HUES6 (cell line): Measurements from ENCODE around the gene SNRK.

Source experiments
- H3K27ac ChIP-seq: 2 replicates; pipeline ENCODE4 v1.7.0; 2013; ENCODE audit warnings: low read depth, mild to moderate bottlenecking, low read length, inconsistent platforms
- H3K27me3 ChIP-seq: 2 replicates; pipeline ENCODE4 v1.6.1; 2013; ENCODE audit warnings: low read length; ENCODE audit not compliant: control insufficient read depth, insufficient read depth
- H3K36me3 ChIP-seq: 2 replicates; pipeline ENCODE4 v1.6.1; 2013; ENCODE audit warnings: low read length; ENCODE audit not compliant: control insufficient read depth, insufficient read depth
- H3K4me1 ChIP-seq: 2 replicates; pipeline ENCODE4 v1.6.1; 2013; ENCODE audit warnings: low read length; ENCODE audit not compliant: control insufficient read depth, insufficient read depth
- H3K4me3 ChIP-seq: 2 replicates; pipeline ENCODE4 v1.5.1; 2013; ENCODE audit warnings: low read depth, low read length
- H3K9ac ChIP-seq: one replicate; pipeline ENCODE4 v1.6.1; 2013; ENCODE audit warnings: mild to moderate bottlenecking, low read length
- H3K9me3 ChIP-seq: 2 replicates; pipeline ENCODE4 v1.6.1; 2013; ENCODE audit warnings: low read depth, low read length; ENCODE audit not compliant: control insufficient read depth, insufficient read depth

Gene SNRK

DNA sequence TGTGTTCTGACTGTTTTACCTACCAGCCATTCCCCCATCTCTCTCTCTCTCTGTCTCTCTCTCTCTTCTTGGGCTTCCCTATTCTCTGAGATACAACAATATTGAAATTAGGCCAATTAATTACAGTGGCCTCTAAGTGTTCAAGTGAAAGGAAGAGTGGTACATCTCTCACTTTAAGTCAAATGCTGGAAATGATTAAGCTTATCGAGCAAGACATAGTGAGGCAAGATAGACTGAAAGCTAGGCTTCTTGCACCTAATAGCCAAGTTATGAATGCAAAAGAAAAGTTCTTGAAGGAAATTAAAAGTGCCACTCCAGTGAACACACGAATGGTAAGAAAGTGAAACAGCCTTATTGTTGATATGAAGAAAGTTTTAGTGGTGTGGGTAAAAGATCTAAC is 21.3 kb downstream of the SNRK start:
- Histone ChIP-seq H3K9me3 (no peaks in the 10 kb centered on the region), H3K9ac (no peak overlapping the region), H3K4me1 (no peaks in the 10 kb centered on the region), H3K27me3 (no peaks in the 10 kb centered on the region), H3K36me3 (peaks cover 20% of the 10 kb centered on the region), H3K4me3 (no peak overlapping the region), H3K27ac (no peak overlapping the region)

DNA sequence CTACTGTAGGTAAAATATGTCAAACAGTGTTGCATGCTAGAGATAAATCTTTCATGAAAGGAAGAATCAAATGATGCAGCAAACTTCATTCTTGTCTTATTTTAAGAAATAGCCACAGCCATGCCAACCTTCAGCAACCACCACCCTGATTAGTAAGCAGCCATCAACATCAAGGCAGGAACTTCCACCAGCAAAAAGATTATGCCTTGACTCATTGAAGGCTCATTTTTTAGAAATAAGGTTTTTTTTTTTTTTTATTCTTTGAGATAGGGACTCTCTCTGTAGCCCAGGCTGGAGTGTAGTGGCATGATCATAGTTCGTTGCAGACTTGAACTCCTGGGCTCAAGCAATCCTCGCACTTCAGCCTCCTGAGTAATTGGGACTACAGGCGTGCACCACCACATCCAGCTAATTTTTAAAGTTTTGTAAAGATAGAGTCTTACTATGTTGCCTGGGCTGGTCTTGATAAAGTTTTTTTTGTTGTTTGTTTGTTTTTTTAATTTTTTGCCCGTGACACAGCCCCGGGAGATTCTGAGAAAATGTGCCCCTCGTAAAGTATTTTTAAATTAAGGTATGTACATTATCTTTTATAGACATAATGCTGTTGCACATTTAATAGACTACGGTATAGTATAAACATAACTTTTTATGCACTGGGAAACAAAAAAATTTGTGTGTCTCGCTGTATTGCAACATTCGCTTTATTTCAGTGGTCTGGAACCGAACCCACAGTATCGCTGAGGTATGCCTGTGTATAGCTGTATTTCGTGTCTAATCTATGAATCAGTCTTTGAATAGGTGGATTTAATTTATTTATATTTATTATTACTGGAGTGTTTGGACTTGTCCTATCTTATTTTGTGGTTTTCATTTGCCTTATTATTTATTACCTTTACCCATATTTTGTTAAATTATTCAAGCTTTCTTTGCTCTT is 23.3 kb downstream of the SNRK start:
- Histone ChIP-seq H3K27ac (no peak overlapping the region), H3K4me3 (no peak overlapping the region), H3K9me3 (no peaks in the 10 kb centered on the region), H3K9ac (no peak overlapping the region), H3K27me3 (no peaks in the 10 kb centered on the region), H3K36me3 (0 out of 2 replicates have a peak, but pooled peaks cover 4% of the 10 kb centered on the region), H3K4me1 (no peaks in the 10 kb centered on the region)

DNA sequence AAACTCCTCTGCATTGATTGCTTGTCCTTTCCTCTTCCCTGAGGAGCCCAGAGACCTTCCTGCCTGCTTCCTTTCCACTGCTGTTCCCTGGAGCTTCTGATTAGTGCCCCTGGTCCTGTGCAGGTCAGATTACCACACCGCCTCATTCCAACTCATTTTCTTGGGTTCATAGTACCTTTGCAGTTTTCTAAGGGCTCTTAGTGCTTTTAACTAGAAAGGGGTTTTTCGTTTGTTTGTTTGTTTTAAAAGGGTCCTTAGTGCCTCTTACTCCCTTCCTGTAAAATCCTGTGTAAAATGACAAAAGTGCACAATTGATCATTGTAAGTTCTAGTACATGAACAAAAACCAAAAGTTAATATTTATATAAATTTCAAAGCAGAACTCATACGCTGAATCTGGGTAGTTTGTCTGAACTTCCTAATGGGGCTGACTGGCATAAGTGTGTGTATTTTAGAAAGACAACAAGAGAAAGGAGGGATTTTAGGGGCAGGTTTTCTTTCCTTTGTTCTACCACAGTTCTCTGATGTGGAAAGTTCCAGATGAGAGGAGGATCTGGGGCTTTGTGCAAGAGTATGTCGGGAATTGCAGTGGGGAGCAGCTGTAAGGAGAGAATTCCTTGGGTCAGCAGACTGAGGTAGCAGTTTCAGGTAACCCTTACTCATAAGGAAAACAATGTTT is 30.6 kb downstream of the SNRK start:
- no peak overlapping the region for H3K27ac ChIP-seq
- no peaks in the 10 kb centered on the region for H3K27me3 ChIP-seq
- H3K36me3 ChIP-seq = 0 out of 2 replicates have a peak, but pooled peaks cover 4% of the 10 kb centered on the region
- H3K4me1 ChIP-seq = peaks cover 12% of the 10 kb centered on the region
- no peak overlapping the region for H3K9ac ChIP-seq
- no peak overlapping the region for H3K4me3 ChIP-seq
- no peaks in the 10 kb centered on the region for H3K9me3 ChIP-seq

DNA sequence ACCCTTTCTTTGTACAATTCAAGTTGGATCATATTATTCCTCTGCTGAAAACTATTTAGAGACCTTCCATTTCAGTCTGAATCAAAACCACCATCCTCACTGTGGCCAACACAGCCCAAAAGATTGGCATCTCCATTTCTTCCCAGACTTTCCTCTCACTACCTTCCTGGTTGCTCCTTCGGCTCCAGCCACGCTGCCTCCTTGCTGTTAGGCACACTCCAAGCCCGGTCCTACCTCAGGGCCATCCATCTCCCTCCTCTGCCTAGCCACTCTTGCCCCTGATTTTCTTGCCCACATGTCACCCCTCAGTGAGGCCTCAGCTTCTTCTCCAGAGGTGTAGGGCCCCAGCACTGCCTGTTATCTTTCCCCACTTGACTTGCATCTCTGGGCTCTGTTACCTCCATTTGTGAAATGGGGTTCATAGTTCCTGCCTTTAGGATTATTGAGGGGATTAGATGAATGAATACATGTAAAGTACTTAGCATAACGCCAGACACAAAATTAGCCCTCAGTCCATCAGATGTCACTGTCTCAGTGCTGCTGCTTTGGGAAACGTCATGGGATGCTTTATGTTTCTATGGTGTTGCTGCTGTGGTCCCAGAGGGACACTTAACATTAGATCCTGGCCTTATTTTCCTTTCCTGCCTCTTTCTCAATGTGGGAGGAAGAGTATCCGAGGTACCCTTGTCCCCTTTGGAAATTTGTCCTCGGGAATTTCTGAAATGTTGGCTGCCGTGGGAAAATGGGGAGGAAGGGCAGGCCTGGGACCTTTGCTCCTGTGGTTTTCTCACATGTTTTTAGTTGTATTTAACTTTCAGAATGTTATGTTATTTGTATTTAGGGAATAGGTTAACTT is 31.3 kb downstream of the SNRK start:
- H3K36me3 ChIP-seq = no peaks in the 10 kb centered on the region
- H3K4me3 ChIP-seq = no peak overlapping the region
- no peak overlapping the region for H3K27ac ChIP-seq
- peaks cover 12% of the 10 kb centered on the region for H3K4me1 ChIP-seq
- H3K9ac ChIP-seq = no peak overlapping the region
- H3K27me3 ChIP-seq = no peaks in the 10 kb centered on the region
- no peaks in the 10 kb centered on the region for H3K9me3 ChIP-seq

DNA sequence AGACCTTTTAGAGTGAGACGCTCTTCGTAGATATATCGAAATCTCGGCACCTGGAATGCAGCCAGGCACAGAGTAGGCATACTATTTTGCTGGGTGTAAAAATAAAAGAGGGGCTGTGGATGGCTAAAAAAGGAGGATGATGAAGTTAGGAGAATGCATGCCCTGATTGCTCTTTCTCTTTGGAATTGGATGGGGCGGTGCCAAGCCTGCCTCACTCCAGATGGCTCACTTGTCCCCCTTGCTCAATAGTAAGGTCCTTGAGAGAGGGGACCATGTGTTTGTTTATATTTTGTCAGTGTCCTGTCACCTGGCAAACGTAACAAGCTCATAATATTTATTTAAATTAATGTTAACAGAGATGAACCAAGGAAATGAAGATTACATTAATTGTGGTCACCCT is 33.0 kb downstream of the SNRK start:
- H3K9me3 ChIP-seq = peaks cover 3% of the 10 kb centered on the region; the same call in 1 of the 2 replicates
- H3K27me3 ChIP-seq = no peaks in the 10 kb centered on the region
- H3K9ac ChIP-seq = no peak overlapping the region
- no peak overlapping the region for H3K4me3 ChIP-seq
- H3K27ac ChIP-seq = no peak overlapping the region
- H3K36me3 ChIP-seq = no peaks in the 10 kb centered on the region
- H3K4me1 ChIP-seq = peaks cover 12% of the 10 kb centered on the region

DNA sequence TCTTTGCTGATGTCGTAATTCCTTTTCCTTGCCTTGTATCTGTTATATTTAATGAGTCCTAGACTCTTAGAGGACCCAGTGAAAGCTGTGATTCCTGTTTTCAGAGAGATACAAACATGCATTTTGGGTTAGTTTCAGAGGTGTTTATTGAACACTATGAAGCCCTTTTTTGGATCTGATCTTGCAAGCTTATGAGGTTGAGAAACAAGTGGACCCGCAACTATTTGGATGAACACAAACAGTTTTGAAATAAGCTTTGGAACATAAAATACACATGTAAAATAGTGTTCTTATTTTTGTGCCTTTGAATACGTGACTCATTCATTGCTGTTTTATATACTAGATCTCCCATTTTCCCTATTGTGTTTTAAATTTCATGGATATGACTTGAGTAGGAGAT is 33.5 kb downstream of the SNRK start:
- Histone ChIP-seq H3K4me3 (no peak overlapping the region), H3K9ac (no peak overlapping the region), H3K9me3 (peaks cover 3% of the 10 kb centered on the region; the same call in 1 of the 2 replicates), H3K27ac (no peak overlapping the region), H3K4me1 (peaks cover 12% of the 10 kb centered on the region), H3K36me3 (no peaks in the 10 kb centered on the region), H3K27me3 (no peaks in the 10 kb centered on the region)

DNA sequence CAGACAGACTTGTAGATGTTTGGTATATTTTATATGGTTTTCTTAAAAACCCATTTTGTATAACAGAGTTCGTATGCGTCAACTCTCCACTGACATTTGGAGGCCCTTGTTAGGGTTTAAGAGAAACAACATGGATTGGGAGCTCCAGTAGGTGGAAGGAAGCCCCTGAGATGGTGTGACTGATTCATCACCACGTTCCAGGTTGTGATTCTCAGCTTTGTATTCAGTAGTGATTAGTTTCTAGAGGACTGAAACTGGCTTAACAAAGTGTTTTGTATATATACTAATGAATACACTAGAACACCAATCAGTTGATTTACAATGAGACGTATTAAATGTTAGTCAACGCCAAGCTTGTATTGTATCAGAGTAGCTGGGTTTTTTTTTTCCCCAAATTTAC is 33.9 kb downstream of the SNRK start:
- Histone ChIP-seq H3K27me3 (no peaks in the 10 kb centered on the region), H3K4me1 (peaks cover 12% of the 10 kb centered on the region), H3K9me3 (peaks cover 3% of the 10 kb centered on the region; the same call in 1 of the 2 replicates), H3K27ac (no peak overlapping the region), H3K4me3 (no peak overlapping the region), H3K36me3 (no peaks in the 10 kb centered on the region), H3K9ac (no peak overlapping the region)

DNA sequence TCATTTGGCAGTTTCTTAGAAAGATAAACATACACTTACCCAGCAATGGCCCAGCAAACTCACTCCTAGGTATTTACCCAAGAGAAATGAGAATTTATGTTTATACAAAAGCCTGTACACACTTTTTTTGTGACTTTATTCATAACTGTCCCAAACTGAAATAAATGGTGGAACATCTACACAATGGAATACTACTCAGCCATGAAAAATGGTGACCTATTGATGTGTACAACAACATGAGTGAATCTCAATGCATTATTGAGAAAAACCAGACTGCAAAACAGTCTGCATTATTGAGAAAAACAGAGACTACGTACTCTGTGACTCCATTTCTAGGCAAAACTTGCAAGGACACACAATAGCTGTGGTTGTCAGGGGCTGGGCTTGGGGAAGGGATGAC is 37.2 kb downstream of the SNRK start:
- H3K27me3 ChIP-seq = no peaks in the 10 kb centered on the region
- H3K4me1 ChIP-seq = no peaks in the 10 kb centered on the region

DNA sequence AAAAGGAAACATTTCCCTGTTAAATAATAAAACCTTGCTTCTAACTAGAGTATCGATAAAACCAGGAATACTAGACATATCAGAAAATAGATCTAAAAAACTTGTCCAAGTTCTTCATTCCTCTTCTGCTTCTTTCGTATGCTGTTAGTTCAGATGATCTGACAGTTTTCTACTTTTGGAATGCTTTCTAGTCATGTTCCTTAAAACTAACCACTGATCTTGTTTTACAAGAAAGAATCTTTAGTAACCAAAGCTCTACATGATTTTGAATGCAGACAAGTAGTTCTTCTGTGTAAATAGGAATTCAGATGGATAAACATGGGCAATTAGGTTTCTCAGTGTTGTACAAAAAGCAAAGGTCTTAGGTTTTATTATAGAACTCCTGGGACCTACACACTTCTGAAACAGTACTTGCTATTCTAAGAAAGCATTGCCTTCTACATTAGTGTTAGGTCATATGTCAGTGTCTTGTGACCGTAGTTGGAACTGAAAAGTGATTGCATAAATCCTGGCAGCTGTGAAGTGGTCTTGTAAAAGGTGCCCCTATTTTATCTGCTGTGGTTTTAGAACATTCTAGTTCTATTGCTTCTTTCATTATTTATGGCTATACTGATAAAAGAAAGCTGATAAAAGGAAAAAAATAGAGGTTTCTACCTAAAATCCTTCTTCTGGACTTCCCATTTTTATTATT is 40.7 kb downstream of the SNRK start:
- Histone ChIP-seq H3K4me1 (no peaks in the 10 kb centered on the region), H3K4me3 (no peak overlapping the region), H3K9ac (no peak overlapping the region)

More for the DNA sequence above, 37.2 kb downstream of the SNRK start:
- peaks cover 3% of the 10 kb centered on the region; the same call in 1 of the 2 replicates for H3K9me3 ChIP-seq
- no peak overlapping the region for H3K27ac ChIP-seq
- H3K9ac ChIP-seq = no peak overlapping the region
- no peaks in the 10 kb centered on the region for H3K36me3 ChIP-seq
- no peak overlapping the region for H3K4me3 ChIP-seq

DNA sequence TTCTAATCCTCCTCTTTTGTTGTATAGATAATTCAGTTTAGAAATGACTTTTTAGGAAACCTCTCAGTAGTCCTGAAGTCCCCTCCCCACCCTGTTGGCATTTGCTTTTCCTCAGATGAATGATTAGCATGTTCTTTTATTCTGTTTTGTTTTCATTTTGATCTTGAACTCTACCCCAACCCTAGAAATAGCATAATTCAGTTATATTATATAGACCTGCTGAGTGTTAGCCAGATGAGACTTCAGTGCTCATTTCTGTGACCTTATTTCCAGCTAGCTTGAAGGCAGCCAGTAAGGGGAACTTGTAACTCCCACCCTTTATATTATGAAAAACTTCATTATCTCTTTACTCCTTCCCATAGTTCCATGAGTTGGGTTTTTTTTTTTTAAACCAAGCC is 41.2 kb downstream of the SNRK start:
- H3K9me3 ChIP-seq = peaks cover 3% of the 10 kb centered on the region; the same call in 1 of the 2 replicates
- H3K9ac ChIP-seq = no peak overlapping the region
- H3K27ac ChIP-seq = no peak overlapping the region
- H3K36me3 ChIP-seq = no peaks in the 10 kb centered on the region
- H3K27me3 ChIP-seq = no peaks in the 10 kb centered on the region
- no peak overlapping the region for H3K4me3 ChIP-seq
- H3K4me1 ChIP-seq = no peaks in the 10 kb centered on the region

More for the DNA sequence above, 40.7 kb downstream of the SNRK start:
- Histone ChIP-seq H3K27me3 (no peaks in the 10 kb centered on the region), H3K36me3 (no peaks in the 10 kb centered on the region), H3K27ac (no peak overlapping the region), H3K9me3 (peaks cover 3% of the 10 kb centered on the region; the same call in 1 of the 2 replicates)
